Fibroblast of pulmonary artery (primary cell): ENCODE data around the gene CHAD.

Experiments
- DNase-seq: peaks from one replicate; pipeline ENCODE4 v3.0.0-alpha.2; 2010; ENCODE audit warnings: low read depth
- H3K4me3 ChIP-seq: replicated peaks from 2 replicates; pipeline ENCODE4 v1.5.1; 2011; ENCODE audit warnings: low read depth, mild to moderate bottlenecking, control low read depth, low read length, moderate library complexity
- CTCF ChIP-seq: IDR thresholded peaks from 2 replicates; pipeline ENCODE4 v1.5.1; 2011; ENCODE audit warnings: mild to moderate bottlenecking, control low read depth, low read length, inconsistent platforms; ENCODE audit errors: missing control alignments

The CHAD gene

GRCh38 chr17:50493744-50494143 is 25.1 kb upstream of the CHAD start:
- no peak for DNase-seq
- H3K4me3 ChIP-seq: no peak overlapping the region
- no peak for TF ChIP-seq CTCF

GRCh38 chr17:50492214-50492613 is 23.5 kb upstream of the CHAD start:
- H3K4me3 ChIP-seq: no peak overlapping the region
- TF ChIP-seq CTCF: no peak
- DNase-seq: no peak

GRCh38 chr17:50491505-50491904 is 22.8 kb upstream of the CHAD start:
- no peak overlapping the region for H3K4me3 ChIP-seq
- no peak for DNase-seq
- no peak for TF ChIP-seq CTCF

GRCh38 chr17:50488880-50489279 is 20.2 kb upstream of the CHAD start:
- TF ChIP-seq CTCF: no peak
- no peak for DNase-seq
- H3K4me3 ChIP-seq: no peak overlapping the region

- no peak for DNase-seq
- no peak for TF ChIP-seq CTCF
- H3K4me3 ChIP-seq: no peak overlapping the region
Observed at GRCh38 chr17:50487213-50488096, 18.8 kb upstream of the CHAD start.

GRCh38 chr17:50484386-50485155 is 15.9 kb upstream of the CHAD start:
- TF ChIP-seq CTCF: no peak
- no peak overlapping the region for H3K4me3 ChIP-seq
- DNase-seq: no peak

- H3K4me3 ChIP-seq: no peak overlapping the region
- TF ChIP-seq CTCF: no peak
- no peak for DNase-seq
Observed at GRCh38 chr17:50483266-50483665, 14.6 kb upstream of the CHAD start.
